ENCODE measurements around the gene CEP290.
A peak's percentile ranks its signal among the peaks of the same experiment; 100 is the strongest.
"Not testable (repeated sequence)": the region's sequence is repeated elsewhere in the genome, so short reads cannot be mapped to it uniquely, and the experiment has no call there.

Gene CEP290

DNA sequence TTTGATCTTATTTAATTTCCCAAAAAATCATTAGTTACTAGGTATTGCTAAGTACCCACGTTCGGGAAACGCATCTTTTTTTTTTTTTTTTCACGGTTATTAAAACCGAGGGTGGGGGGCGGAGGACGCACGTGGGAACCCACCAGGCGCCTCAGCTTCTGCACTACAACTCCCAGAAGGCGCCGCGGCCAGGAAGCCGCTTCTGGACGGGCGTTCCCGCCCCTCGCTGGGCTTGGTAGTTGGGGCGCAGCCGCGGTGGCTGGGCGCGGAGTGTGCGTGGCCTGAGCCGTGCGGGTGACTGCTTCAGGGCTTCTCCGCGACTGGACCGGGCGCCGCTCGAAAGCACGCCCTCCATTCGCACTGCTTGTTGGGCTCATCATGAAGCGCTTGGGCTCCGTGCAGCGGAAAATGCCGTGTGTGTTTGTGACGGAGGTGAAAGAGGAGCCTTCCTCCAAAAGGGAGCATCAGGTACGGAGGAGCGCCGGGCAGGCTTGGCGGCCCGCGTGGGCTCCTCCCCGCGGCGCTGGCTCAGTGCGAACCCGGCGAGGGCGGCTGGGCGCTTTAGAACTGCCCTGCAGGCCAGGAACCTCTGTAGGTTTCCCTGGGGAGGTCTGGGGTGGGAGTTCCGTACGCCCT lies 106.5 kb downstream of the CEP290 start:
- DNase-seq: peak; percentile 82

GRCh38 chr12:88031161-88031560 lies 110.7 kb downstream of the CEP290 start:
- not testable (repeated sequence) for DNase-seq

DNA sequence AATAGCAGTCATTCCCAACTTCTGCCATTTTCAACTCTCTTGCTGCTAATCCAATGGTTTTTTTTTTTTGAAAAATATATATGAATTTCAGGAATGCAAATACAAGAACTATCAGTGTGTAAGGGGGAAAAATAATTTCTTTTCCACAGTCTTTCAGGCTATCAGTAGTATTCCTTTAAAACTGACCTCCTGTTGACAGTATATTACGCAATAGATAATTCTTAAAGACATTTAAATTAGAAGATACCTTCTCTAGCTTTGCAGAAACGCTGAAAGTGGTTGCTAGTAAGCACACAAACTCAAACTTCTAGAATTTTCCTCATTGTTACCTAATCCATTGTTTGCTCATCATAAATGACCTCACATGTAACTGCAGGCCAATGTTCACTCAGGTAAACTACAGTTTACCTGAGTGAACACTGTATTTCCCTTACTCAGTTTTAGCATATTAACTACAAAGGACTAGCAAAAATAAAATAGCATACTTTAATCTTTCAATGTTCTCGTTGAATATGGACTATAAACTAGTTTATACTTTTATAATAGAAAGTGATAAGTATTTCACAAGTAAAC lies 112.7 kb downstream of the CEP290 start, which contains the start of gene C12orf50:
TSS of gene C12orf50 (minus strand) at position 309 of the 573 bp plus-strand sequence. CDS start 2,439 bp downstream, outside the sequence.
- no peak for DNase-seq

DNA sequence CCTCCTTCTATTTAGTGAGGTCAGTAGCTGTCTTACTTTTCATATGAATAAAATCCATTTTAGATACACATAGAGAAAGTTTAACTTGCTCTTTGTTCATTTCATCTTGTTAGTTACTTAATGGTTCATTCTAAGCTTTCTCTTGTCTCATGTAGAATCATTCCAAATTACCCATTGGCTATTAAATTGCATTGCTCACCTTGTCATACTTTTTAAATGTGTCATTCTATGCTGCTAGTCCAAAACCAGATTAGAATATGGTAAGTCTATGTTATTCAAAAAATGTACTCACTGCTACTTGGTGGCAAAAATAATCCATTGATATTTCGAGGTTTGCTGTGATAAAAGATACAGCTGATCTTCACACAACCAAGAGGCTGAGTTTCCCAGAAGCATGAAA lies 115.7 kb downstream of the CEP290 start:
- DNase-seq: no peak

GRCh38 chr12:88017964-88018363 lies 123.9 kb downstream of the CEP290 start:
- no peak for DNase-seq

DNA sequence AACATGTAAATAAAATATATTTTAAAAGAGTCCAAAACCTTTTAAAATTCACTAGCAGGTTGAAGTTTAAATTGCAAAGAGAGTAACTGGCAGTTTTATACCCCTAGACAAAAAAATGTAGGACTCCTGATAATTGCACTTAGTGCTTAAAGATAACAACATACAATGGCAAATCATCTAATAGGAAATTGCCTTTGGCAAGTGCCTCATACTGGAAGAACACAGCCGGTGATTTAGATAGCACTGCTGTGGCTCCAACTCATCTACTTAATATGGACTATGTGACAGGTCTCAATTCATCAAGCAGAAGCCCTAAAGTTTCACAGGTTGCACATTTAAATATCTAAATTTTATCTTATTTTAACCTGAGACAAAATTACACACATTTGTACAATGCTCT lies 126.1 kb downstream of the CEP290 start:
- no peak for DNase-seq

DNA sequence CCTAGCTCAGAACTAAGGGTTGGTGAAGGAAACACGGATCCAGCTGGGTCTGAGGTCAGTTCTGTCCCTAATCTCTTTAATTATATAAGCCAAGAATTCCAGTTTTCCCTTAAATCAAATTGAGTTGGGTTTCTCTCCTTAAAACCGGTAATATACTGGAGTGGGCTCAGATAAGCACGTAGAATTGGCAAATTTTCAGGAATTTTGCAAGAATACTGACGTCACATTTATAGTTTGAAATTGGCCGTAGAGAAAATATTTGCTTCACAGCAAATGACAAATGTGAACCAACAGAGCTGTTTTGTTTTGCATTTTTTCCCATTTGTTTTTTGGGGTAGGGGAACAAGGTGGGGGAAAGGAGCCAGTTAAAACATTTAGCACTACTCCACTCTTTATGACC lies 130.1 kb downstream of the CEP290 start:
- no peak for DNase-seq

DNA sequence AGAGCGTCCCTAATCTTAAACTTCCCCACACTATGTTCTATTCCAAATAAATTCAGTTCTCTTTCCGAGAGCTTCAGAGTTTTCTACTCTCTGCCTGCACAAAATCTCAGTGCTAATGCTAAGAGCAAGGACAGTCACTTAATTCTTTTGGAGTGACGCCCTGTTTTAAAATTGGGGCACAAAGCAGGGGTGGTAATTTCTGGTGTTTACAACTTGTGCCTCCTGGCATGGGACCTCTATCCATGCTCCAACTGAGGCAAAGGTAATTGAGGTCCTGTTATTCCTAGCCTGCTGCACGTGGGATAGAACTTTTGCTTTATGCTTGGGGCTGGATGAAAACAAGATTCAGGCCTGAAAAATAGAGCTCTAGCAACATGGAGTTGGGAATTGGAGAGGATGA lies 135.5 kb downstream of the CEP290 start:
- DNase-seq: no peak

DNA sequence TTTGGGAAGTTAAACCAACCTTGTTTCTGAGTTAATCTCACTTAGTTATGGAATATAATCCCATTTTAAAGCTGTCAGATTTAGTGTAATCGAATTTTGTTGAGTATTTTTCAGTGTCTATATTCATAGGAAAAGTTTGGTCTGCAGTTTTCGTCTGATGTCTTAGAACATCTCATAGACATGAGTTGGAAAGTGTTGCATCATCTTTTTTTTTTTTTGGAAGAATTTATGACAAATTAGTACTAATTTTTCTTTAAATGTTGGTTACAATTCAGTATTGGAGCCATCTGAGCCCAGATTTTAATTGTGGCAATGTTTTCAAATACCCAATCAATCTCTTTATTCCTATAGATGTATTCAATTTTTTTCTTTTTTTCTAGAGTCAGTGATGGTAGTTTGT lies 140.6 kb downstream of the CEP290 start:
- DNase-seq: no peak
